ENCODE data around the gene SERTAD3. TPM values are rescaled to one million over a fixed set of nuclear protein-coding genes. Genes with fewer than 3 reads are reported as not detected.
"Not testable (repeated sequence)": the region's sequence is repeated elsewhere in the genome, so short reads cannot be mapped to it uniquely, and the experiment has no call there.

Gene SERTAD3
- total RNA-seq, 1 donor from 2014 or later = 15.3 TPM

DNA sequence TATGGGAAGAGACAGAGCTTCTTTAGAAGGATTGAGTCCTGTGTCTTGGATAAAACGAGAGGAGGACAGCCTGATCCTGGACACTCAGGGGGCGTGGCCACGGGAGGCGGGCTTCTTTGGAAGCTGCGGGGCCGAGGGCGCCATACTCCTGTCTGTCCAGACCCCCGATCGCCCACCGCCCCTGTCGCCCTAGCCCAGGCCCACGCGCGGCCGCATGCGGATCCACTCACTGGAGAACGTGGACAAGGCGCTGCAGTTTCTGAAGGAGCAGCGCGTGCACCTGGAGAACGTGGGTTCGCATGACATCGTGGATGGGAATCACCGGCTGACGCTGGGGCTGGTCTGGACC lies 45.7 kb upstream of the SERTAD3 start:
- H3K4me3 Mint-ChIP-seq = no peak overlapping the region
- peaks cover 22% of the 10 kb centered on the region for H3K27me3 Mint-ChIP-seq (ENCODE audit: insufficient read depth, low read depth)
- no peak overlapping the region for H3K27ac Mint-ChIP-seq
- Histone ChIP-seq H3K36me3 (no peaks in the 10 kb centered on the region), H4K20me1 (ENCODE audit: low read depth) (no peaks in the 10 kb centered on the region), H3K9me3 (ENCODE audit: low read depth) (no peaks in the 10 kb centered on the region), H3F3A (ENCODE audit: low read depth) (no peaks in the 10 kb centered on the region), H3K4me1 (no peaks in the 10 kb centered on the region), H3K27me3 (peaks cover 33% of the 10 kb centered on the region), H3K9ac (no peak overlapping the region), H3K4me2 (no peak overlapping the region), H3K79me2 (ENCODE audit: low read depth) (no peaks in the 10 kb centered on the region), H2AFZ (replicated peaks) (no peak overlapping the region), H3K27ac (no peak overlapping the region), H3K4me3 (no peak overlapping the region)
- TF ChIP-seq EZH2phosphoT487 (IDR thresholded peaks at IDR 0.05) (no peak), EZH2 (IDR thresholded peaks at IDR 0.05) (no peak)
- TF ChIP-seq, protein P1, sequence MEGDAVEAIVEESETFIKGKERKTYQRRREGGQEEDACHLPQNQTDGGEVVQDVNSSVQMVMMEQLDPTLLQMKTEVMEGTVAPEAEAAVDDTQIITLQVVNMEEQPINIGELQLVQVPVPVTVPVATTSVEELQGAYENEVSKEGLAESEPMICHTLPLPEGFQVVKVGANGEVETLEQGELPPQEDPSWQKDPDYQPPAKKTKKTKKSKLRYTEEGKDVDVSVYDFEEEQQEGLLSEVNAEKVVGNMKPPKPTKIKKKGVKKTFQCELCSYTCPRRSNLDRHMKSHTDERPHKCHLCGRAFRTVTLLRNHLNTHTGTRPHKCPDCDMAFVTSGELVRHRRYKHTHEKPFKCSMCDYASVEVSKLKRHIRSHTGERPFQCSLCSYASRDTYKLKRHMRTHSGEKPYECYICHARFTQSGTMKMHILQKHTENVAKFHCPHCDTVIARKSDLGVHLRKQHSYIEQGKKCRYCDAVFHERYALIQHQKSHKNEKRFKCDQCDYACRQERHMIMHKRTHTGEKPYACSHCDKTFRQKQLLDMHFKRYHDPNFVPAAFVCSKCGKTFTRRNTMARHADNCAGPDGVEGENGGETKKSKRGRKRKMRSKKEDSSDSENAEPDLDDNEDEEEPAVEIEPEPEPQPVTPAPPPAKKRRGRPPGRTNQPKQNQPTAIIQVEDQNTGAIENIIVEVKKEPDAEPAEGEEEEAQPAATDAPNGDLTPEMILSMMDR (IDR thresholded peaks at IDR 0.05) = no peak
- peaks cover 15% of the 10 kb centered on the region for H3K9me3 Mint-ChIP-seq
- no peaks in the 10 kb centered on the region for H3K36me3 Mint-ChIP-seq
- DNase-seq (ENCODE audit: low spot score) = no peak
- H3K4me1 Mint-ChIP-seq = peaks cover 9% of the 10 kb centered on the region

DNA sequence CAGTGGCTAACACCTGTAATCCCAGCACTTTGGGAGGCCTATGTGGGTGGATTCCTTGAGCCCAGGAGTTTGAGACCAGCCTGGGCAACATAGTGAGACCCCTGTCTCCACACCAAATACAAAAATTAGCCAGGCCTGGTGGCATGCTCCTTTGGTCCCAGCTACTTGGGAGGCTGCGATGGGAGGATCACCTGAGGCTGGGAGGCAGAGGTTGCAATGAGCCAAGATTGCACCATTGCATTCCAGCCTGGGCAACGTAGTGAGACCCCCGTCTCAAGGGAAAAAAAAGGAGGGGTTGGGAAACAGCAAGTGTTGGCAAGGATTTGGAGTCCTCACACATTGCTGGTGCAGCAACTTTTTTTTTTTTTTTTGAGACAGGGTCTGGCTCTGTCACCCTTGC lies 41.9 kb upstream of the SERTAD3 start:
- H3K9me3 Mint-ChIP-seq = peaks cover 4% of the 10 kb centered on the region
- peaks cover 31% of the 10 kb centered on the region for H3K27me3 ChIP-seq
- no peak overlapping the region for H3K27ac Mint-ChIP-seq
- H3K79me2 ChIP-seq (ENCODE audit: low read depth) = no peaks in the 10 kb centered on the region
- H3K4me1 Mint-ChIP-seq = peaks cover 9% of the 10 kb centered on the region
- H2AFZ ChIP-seq (replicated peaks) = no peak overlapping the region
- H3K4me1 ChIP-seq = no peaks in the 10 kb centered on the region
- no peak overlapping the region for H3K27ac ChIP-seq
- H3F3A ChIP-seq (ENCODE audit: low read depth) = no peaks in the 10 kb centered on the region
- no peak overlapping the region for H3K9ac ChIP-seq
- no peaks in the 10 kb centered on the region for H3K36me3 ChIP-seq
- TF ChIP-seq EZH2 (IDR thresholded peaks at IDR 0.05) = no peak
- TF ChIP-seq, protein P1 (IDR thresholded peaks at IDR 0.05) = no peak
- no peak for TF ChIP-seq EZH2phosphoT487 (IDR thresholded peaks at IDR 0.05)
- no peaks in the 10 kb centered on the region for H4K20me1 ChIP-seq (ENCODE audit: low read depth)
- no peak for DNase-seq (ENCODE audit: low spot score)
- H3K27me3 Mint-ChIP-seq (ENCODE audit: insufficient read depth, low read depth) = peaks cover 12% of the 10 kb centered on the region
- H3K9me3 ChIP-seq (ENCODE audit: low read depth) = no peaks in the 10 kb centered on the region
- H3K4me2 ChIP-seq = no peak overlapping the region
- no peaks in the 10 kb centered on the region for H3K36me3 Mint-ChIP-seq
- no peak overlapping the region for H3K4me3 Mint-ChIP-seq
- H3K4me3 ChIP-seq = no peak overlapping the region

DNA sequence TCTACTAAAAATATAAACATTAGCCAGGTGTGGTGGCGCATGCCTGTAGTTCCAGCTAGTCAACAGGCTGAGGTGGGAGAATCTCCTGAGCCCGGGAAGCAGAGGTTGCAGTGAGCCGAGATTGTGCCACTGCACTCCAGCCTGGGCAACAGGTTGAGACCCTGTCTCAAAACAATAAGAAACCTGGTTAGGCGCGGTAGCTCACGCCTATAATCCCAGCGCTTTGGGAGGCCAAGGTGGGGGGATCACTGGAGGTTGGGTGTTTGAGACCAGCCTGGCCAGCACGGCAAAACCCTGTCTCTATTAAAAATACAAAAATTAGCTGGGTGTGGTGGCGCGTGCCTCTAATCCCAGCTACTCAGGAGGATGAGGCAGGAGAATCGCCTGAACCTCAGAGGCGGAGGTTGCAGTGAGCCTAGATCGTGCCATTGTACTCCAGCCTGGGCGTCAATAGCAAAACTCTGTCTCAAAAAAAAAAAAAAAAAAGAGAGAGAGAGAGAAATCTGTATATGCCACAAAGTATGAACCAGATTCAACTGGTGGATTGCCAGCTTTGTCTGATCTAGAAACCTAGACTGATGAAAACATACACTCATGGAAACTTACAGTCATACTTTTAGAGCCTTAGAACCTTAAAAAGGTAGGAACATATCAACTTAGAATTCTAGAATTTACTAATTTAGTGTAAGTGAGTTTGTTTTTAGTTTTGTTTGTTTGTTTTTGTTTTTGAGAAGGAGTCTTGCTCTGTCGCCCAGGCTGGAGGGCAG lies 31.9 kb upstream of the SERTAD3 start:
- not testable (repeated sequence) for H3K36me3 ChIP-seq; H3K9me3 Mint-ChIP-seq; H3K4me1 ChIP-seq; DNase-seq (ENCODE audit: low spot score); H3K4me3 ChIP-seq; H3K27me3 ChIP-seq; H3K79me2 ChIP-seq (ENCODE audit: low read depth); H3F3A ChIP-seq (ENCODE audit: low read depth); H3K4me1 Mint-ChIP-seq; H4K20me1 ChIP-seq (ENCODE audit: low read depth); H3K4me2 ChIP-seq; H3K27ac Mint-ChIP-seq; H3K9ac ChIP-seq; H3K4me3 Mint-ChIP-seq; H3K27ac ChIP-seq; H3K36me3 Mint-ChIP-seq; H2AFZ ChIP-seq (replicated peaks); H3K9me3 ChIP-seq (ENCODE audit: low read depth)
- H3K27me3 Mint-ChIP-seq (ENCODE audit: insufficient read depth, low read depth) = peaks cover 16% of the 10 kb centered on the region

DNA sequence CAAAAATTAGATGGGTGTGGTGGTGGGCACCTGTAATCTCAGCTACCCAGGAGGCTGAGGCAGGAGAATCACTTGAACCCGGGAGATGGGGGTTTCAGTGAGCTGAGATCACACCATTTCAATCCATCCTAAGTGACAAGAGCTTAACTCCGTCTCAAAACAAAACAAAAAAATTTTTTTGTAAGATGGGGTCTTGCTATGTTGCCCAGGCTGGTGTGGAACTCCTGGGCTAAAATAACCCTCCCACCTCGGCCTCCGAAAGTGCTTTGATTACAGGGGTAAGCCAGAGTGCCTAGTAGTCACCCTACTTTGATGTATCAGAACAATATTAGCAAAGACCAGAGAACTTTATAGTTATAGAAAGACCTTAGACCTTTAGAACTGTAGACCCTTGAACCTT lies 30.6 kb upstream of the SERTAD3 start:
- Histone ChIP-seq H3K4me2 (no peak overlapping the region), H3K4me1 (no peaks in the 10 kb centered on the region), H3K4me3 (no peak overlapping the region), H3F3A (ENCODE audit: low read depth) (no peaks in the 10 kb centered on the region), H3K36me3 (no peaks in the 10 kb centered on the region), H3K9ac (no peak overlapping the region), H3K27me3 (no peaks in the 10 kb centered on the region), H3K79me2 (ENCODE audit: low read depth) (no peaks in the 10 kb centered on the region), H3K27ac (no peak overlapping the region), H4K20me1 (ENCODE audit: low read depth) (no peaks in the 10 kb centered on the region), H3K9me3 (ENCODE audit: low read depth) (no peaks in the 10 kb centered on the region), H2AFZ (replicated peaks) (no peak overlapping the region)
- Mint-ChIP-seq H3K4me3 (no peak overlapping the region), H3K4me1 (no peaks in the 10 kb centered on the region), H3K27me3 (ENCODE audit: insufficient read depth, low read depth) (peaks cover 17% of the 10 kb centered on the region), H3K36me3 (no peaks in the 10 kb centered on the region), H3K9me3 (peaks cover 2% of the 10 kb centered on the region), H3K27ac (no peak overlapping the region)
- DNase-seq (ENCODE audit: low spot score) = no peak
- TF ChIP-seq EZH2 (IDR thresholded peaks at IDR 0.05) (no peak), EZH2phosphoT487 (IDR thresholded peaks at IDR 0.05) (no peak)
- TF ChIP-seq, protein P1 (IDR thresholded peaks at IDR 0.05) = no peak
